ENCODE data around the gene HNRNPUL1.

The HNRNPUL1 gene

DNA sequence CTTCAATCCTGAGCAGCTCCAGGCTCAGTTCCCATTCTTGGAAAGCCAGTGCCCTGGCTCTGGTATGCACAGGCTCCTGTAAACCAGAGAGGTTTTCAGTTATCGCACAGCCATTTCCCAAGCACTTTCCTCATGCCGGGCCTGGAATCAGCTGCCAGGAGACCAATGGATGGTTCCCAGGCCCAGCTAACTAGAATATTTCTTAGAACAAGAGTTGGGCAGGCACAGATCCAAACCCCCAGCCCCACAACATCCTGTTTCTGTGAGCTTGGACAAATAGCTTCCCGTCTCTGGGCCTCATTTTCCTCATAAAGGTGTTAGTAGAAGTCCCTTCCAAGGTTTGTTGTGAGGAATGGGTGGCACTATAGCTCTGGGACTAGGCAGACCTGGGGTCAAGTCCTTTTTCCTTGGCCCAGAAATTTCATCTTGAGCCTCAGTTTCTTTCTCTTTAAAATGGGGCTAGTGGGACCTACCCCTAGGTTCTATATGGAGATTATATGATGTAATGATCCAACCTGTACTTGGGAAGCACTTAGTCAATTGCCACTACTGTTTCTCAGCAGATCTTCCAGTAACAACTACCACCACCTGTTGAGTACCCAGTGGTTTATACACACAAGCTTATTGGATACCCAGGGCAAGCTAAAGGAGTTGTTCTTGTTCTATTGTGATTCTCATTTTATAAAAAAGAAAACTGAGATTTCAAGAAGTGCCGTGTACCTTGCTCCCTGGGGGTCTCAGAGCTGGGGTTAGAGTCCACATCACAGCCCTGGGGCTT lies 40.7 kb downstream of the HNRNPUL1 start:
- DNase-seq: no peak
- Histone ChIP-seq H3K27ac (no peak overlapping the region), H3K9me3 (ENCODE audit: severe bottlenecking) (no peaks in the 10 kb centered on the region), H3K4me3 (ENCODE audit: low read depth, low read length) (no peak overlapping the region), H3K27me3 (ENCODE audit: insufficient read depth, low read depth, severe bottlenecking) (no peaks in the 10 kb centered on the region), H3K36me3 (peaks cover 85% of the 10 kb centered on the region)
- TF ChIP-seq, protein P1, sequence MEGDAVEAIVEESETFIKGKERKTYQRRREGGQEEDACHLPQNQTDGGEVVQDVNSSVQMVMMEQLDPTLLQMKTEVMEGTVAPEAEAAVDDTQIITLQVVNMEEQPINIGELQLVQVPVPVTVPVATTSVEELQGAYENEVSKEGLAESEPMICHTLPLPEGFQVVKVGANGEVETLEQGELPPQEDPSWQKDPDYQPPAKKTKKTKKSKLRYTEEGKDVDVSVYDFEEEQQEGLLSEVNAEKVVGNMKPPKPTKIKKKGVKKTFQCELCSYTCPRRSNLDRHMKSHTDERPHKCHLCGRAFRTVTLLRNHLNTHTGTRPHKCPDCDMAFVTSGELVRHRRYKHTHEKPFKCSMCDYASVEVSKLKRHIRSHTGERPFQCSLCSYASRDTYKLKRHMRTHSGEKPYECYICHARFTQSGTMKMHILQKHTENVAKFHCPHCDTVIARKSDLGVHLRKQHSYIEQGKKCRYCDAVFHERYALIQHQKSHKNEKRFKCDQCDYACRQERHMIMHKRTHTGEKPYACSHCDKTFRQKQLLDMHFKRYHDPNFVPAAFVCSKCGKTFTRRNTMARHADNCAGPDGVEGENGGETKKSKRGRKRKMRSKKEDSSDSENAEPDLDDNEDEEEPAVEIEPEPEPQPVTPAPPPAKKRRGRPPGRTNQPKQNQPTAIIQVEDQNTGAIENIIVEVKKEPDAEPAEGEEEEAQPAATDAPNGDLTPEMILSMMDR (IDR thresholded peaks at IDR 0.05; ENCODE audit: low read depth, low read length): no peak

DNA sequence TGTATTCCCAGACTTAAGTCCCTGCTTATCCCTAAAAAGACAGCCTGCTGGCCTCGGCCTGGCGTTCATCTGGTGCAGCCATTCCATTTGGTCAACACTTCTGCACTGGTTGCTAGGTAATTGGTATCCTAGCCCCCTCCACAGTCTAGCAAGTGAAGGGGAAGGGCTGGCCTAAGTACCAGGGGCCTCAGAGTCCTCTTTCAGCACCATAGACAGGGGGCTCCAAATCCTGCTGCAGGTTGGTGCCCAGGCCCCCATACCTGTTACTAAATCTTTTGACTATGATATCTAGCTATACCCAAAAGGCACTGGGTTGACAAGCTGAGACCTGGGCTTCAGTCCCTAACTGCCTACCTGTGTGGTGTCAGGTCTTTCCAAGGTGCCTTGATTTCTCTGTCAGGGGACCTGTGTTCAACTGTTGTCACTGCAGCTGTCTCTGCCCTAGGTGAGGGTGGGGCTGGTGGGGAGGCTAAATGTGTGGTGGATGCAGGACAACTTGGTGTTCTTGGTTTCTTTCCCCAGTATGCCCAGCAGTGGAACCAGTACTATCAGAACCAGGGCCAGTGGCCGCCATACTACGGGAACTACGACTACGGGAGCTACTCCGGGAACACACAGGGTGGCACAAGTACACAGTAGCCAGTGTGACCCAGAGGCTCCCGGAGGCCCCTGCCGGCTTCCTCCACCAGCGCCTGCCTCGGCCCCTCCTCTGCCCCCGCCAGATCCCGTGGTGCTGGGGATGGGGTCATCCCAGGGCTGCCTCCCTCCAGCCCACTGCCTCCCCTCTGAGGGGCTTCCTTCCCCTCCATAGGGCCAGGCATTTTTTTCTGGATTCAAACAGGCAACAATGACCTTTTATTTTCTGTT lies 42.0 kb downstream of the HNRNPUL1 start:
- no peaks in the 10 kb centered on the region for H3K9me3 ChIP-seq (ENCODE audit: severe bottlenecking)
- no peaks in the 10 kb centered on the region for H3K27me3 ChIP-seq (ENCODE audit: insufficient read depth, low read depth, severe bottlenecking)
- no peak overlapping the region for H3K4me3 ChIP-seq (ENCODE audit: low read depth, low read length)
- DNase-seq: no peak
- peaks cover 73% of the 10 kb centered on the region for H3K36me3 ChIP-seq
- no peak overlapping the region for H3K27ac ChIP-seq
- TF ChIP-seq, protein P1 (IDR thresholded peaks at IDR 0.05; ENCODE audit: low read depth, low read length): no peak

DNA sequence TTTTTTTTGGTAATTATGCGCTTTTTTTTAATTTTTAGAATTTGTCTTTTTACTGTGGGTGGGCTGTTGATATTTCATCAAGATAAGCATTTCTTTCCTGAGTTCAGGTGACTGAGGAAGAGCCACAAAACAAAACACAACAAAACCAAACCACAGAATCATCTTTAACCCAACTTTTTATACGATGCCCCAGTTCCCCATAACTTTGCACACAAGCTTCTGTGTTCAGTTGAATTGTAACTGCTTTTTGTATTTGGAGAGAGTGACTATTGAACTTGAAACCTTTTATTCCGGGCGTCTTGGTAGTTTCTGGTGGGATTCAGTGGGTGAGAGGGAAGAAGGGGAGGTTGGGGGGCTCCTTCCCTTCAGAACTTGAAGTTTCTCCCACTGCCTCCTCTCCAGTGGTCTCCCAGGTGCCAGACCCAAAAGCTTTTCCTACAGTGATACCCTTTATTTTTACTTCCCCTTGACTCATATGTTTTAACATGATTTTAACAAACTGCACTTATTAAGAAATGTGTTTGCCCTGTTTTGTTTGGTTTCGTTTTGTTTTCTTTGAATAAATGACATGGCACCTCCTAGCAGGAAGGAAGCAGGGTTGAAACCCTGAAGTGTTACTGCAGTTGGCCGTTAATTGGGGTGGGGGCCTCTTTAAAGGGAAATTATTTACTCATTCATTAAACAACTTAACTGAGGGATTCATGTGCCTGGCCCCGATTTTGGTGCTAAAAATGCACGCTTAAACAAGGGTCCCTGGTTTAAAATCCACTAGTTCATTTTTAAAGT lies 43.1 kb downstream of the HNRNPUL1 start:
- H3K9me3 ChIP-seq (ENCODE audit: severe bottlenecking): no peaks in the 10 kb centered on the region
- H3K36me3 ChIP-seq: peaks cover 63% of the 10 kb centered on the region
- no peak overlapping the region; the same call in 1 of the 2 replicates for H3K27ac ChIP-seq
- no peaks in the 10 kb centered on the region for H3K27me3 ChIP-seq (ENCODE audit: insufficient read depth, low read depth, severe bottlenecking)
- TF ChIP-seq, protein P1 (IDR thresholded peaks at IDR 0.05; ENCODE audit: low read depth, low read length): no peak
- no peak for DNase-seq
- no peak overlapping the region for H3K4me3 ChIP-seq (ENCODE audit: low read depth, low read length)

DNA sequence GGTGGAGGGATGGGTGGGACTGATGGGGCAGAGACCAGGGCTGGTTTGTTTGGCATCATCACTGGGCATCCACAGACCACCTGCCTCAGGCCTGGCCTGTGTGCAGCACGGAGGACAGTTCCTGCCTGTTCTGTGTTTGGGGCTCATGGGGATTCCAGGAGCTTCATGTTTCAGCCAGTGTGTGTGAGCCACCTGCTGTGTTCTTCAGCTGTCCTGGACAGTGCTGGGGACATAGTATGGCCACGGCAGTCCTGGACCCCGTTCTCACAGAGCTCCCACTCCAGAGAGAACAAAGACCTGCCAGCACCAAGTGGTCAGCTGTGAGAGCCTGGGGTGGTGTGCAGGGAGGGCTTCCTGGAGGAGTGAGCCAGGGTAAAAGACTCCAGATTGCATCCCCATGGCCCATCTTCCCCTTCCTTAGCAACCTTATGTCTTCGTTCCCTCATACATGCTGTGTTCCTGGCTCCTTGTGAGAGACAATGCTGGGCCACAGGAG lies 43.8 kb downstream of the HNRNPUL1 start:
- DNase-seq: no peak
- Histone ChIP-seq H3K27me3 (ENCODE audit: insufficient read depth, low read depth, severe bottlenecking) (no peaks in the 10 kb centered on the region), H3K4me3 (ENCODE audit: low read depth, low read length) (no peak overlapping the region), H3K27ac (peak overlapping the region; percentile 75), H3K9me3 (ENCODE audit: severe bottlenecking) (no peaks in the 10 kb centered on the region), H3K36me3 (peaks cover 63% of the 10 kb centered on the region)
- TF ChIP-seq, protein P1 (IDR thresholded peaks at IDR 0.05; ENCODE audit: low read depth, low read length): no peak

DNA sequence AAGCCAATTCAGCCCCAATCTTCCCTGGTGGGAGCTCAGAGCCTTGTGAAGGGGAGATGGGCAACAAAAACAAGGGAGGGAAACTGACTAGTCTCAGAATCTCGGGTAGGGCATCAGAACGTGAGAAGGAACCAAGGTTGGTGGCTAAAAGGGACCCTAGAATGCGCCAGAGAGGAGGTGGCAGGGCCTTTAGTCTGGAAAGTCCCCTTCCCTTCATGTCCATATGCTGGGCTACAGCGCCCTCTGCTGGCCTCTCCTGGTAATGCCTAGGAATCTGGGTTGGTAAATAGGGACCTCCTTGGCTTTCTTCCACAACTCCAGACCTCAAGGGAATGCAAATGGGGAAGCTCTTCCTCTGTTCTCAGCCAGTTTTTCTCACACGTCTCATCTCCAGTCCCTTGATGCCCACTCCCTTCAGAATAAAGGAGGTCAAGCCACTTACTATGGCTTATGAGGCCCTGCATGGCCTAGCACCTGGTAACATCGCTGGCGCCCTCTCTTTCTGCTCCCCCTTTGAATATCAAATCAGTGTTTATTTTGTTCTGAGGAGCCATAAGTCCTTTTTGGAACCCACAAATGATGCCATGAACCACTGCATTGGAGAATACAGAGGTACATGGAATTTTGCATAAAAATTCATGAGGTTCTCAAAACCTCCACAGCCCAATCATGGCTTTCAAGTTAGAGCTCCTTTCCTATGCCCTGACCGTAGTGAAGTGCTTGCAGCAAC lies 44.4 kb downstream of the HNRNPUL1 start:
- Histone ChIP-seq H3K9me3 (ENCODE audit: severe bottlenecking) (no peaks in the 10 kb centered on the region), H3K36me3 (peaks cover 63% of the 10 kb centered on the region), H3K4me3 (ENCODE audit: low read depth, low read length) (no peak overlapping the region), H3K27me3 (ENCODE audit: insufficient read depth, low read depth, severe bottlenecking) (no peaks in the 10 kb centered on the region), H3K27ac (peak overlapping the region; percentile 75)
- TF ChIP-seq, protein P1 (IDR thresholded peaks at IDR 0.05; ENCODE audit: low read depth, low read length): peak; percentile 77
- peak; percentile 89 for DNase-seq
